Measurements from ENCODE around the gene TMCC1. TPM values are rescaled to one million over a fixed set of nuclear protein-coding genes. Genes with fewer than 3 reads are reported as not detected.
"Not testable (repeated sequence)": the region's sequence is repeated elsewhere in the genome, so short reads cannot be mapped to it uniquely, and the experiment has no call there.

The TMCC1 gene
- total RNA-seq, 4 donors from 2014 or later, result 23.2 to 78.7 (median 54.1) TPM

GRCh38 chr3:129913618-129914017 is 20.1 kb upstream of the TMCC1 start:
- Histone ChIP-seq H3K4me1 (no peaks in the 10 kb centered on the region), H3K9me3 (peaks cover 0 to 17% of the 10 kb centered on the region in 2 donors), H3K27me3 (no peaks in the 10 kb centered on the region), H3K36me3 (no peaks in the 10 kb centered on the region), H3K27ac (no peak overlapping the region), H3K4me3 (no peak overlapping the region)
- intact Hi-C loops (cut with DNase I; ENCODE audit: low total_unique reads), result no loop called here
- DNase-seq, result no peak
- TF ChIP-seq POLR2A (IDR thresholded peaks at IDR 0.05), result no peak
- TF ChIP-seq CTCF (IDR thresholded peaks at IDR 0.05), result no peak

GRCh38 chr3:129911261-129911861 is 17.9 kb upstream of the TMCC1 start:
- Histone ChIP-seq H3K27ac (no peak overlapping the region), H3K9me3 (peaks cover 0 to 5% of the 10 kb centered on the region in 2 donors), H3K4me3 (no peak overlapping the region), H3K4me1 (no peaks in the 10 kb centered on the region), H3K36me3 (no peaks in the 10 kb centered on the region), H3K27me3 (no peaks in the 10 kb centered on the region)
- TF ChIP-seq POLR2A (IDR thresholded peaks at IDR 0.05) (no peak), CTCF (IDR thresholded peaks at IDR 0.05) (no peak)
- DNase-seq, result no peak
- intact Hi-C loops (cut with DNase I; ENCODE audit: low total_unique reads), result no loop called here

- H3K27ac ChIP-seq, H3K27me3 ChIP-seq: not testable (repeated sequence)
Observed at GRCh38 chr3:129909235-129909634, 15.7 kb upstream of the TMCC1 start.

GRCh38 chr3:129908417-129908816 is 14.9 kb upstream of the TMCC1 start:
- no peak for DNase-seq
- TF ChIP-seq POLR2A (IDR thresholded peaks at IDR 0.05), result no peak
- no peak for TF ChIP-seq CTCF (IDR thresholded peaks at IDR 0.05)
- H3K36me3 ChIP-seq, result no peaks in the 10 kb centered on the region
- H3K27me3 ChIP-seq, result no peaks in the 10 kb centered on the region
- H3K9me3 ChIP-seq, result peaks cover 0 to 5% of the 10 kb centered on the region in 2 donors
- H3K27ac ChIP-seq, result no peak overlapping the region
- no peaks in the 10 kb centered on the region for H3K4me1 ChIP-seq
- intact Hi-C loops (cut with DNase I; ENCODE audit: low total_unique reads), result no loop called here
- H3K4me3 ChIP-seq, result no peak overlapping the region

More at GRCh38 chr3:129909235-129909634, 15.7 kb upstream of the TMCC1 start:
- H3K36me3 ChIP-seq; DNase-seq; H3K9me3 ChIP-seq; intact Hi-C loops (cut with DNase I; ENCODE audit: low total_unique reads); H3K4me3 ChIP-seq; H3K4me1 ChIP-seq: not testable (repeated sequence)

GRCh38 chr3:129901272-129901671 is 7.8 kb upstream of the TMCC1 start:
- H3K4me1 ChIP-seq; H3K9me3 ChIP-seq; DNase-seq; H3K4me3 ChIP-seq; H3K27me3 ChIP-seq; intact Hi-C loops (cut with DNase I; ENCODE audit: low total_unique reads); H3K36me3 ChIP-seq; H3K27ac ChIP-seq: not testable (repeated sequence)

- no peaks in the 10 kb centered on the region for H3K36me3 ChIP-seq
- no peaks in the 10 kb centered on the region for H3K27me3 ChIP-seq
- H3K4me3 ChIP-seq, result no peak overlapping the region
- H3K27ac ChIP-seq, result no peak overlapping the region
- TF ChIP-seq POLR2A (IDR thresholded peaks at IDR 0.05) (no peak), CTCF (IDR thresholded peaks at IDR 0.05) (no peak)
- intact Hi-C loops (cut with DNase I; ENCODE audit: low total_unique reads), result no loop called here
- H3K9me3 ChIP-seq, result no peaks in the 10 kb centered on the region
- DNase-seq, result no peak
- peaks cover 0 to 4% of the 10 kb centered on the region in 2 donors for H3K4me1 ChIP-seq
Observed at GRCh38 chr3:129897026-129897425, 3.5 kb upstream of the TMCC1 start.
